HT-29 (cell line): Measurements from ENCODE around the gene OPN1MW2. TPM values are rescaled to one million over a fixed set of nuclear protein-coding genes. Genes with fewer than 3 reads are reported as not detected.
"Not testable (repeated sequence)": the region's sequence is repeated elsewhere in the genome, so short reads cannot be mapped to it uniquely, and the experiment has no call there.

Experiments
- DNase-seq: peaks from one replicate; pipeline ENCODE4 v3.0.0-alpha.2; 2015; ENCODE audit warnings: low spot score
- total RNA-seq: library from RNA; depleted of rRNA; stranded (reverse); fragments of >200 nt; shearing (Covaris generic); gene quantifications from 2 replicates; pipeline ENCODE4 v1.2.3, GENCODE V29; 2014; rRNA removed

The OPN1MW2 gene
- total RNA-seq, result not detected in 2 replicates

DNA sequence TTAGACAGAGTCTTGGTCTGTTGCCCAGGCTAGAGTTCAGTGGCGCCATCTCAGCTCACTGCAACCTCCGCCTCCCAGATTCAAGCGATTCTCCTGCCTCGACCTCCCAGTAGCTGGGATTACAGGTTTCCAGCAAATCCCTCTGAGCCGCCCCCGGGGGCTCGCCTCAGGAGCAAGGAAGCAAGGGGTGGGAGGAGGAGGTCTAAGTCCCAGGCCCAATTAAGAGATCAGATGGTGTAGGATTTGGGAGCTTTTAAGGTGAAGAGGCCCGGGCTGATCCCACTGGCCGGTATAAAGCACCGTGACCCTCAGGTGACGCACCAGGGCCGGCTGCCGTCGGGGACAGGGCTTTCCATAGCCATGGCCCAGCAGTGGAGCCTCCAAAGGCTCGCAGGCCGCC is at the start of gene OPN1MW2:
TSS of gene OPN1MW2 (plus strand) at position 301 of the 400 bp plus-strand sequence. CDS start at position 361, 60 bp downstream.
- DNase-seq, result not testable (repeated sequence)

DNA sequence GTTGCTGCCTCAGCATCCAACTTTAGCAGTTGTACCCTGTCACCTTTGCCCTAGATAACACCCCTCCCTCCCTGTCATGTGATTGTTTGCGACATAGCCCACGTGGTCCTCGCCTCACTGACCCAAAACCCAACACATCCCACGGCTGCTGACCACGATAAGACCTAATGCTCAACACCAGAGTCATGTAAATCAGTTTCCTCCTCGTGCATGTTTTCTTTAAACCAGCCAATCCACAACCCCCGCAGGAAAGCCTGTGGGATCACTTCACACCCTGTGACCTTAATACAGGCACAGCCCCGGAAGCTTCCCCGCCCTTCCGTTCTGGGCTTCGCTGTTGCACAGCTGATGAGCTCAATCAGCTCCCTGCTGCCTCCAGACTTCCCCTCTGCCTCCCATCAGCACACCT is 47.0 kb upstream of the OPN1MW2 start:
- DNase-seq, result not testable (repeated sequence)

DNA sequence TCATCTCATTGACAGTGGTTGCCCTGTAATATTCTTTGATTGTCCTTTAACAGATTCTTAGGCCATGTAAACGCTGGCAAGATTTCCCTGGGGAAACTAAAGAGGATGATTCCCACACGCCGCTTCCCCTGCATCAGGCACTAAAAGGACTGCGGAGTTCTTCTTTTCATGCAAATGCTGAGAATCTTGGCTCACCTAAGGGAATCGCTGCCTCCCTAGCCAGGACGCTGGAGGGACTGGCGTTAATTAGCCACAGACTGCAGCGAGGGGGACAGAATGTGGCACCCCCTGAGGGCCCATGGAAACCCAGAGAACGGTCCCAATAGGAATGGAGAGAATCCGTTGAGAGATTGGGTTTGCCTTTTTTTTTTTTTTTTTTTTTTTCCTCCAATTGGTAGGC is 45.2 kb upstream of the OPN1MW2 start:
- not testable (repeated sequence) for DNase-seq

DNA sequence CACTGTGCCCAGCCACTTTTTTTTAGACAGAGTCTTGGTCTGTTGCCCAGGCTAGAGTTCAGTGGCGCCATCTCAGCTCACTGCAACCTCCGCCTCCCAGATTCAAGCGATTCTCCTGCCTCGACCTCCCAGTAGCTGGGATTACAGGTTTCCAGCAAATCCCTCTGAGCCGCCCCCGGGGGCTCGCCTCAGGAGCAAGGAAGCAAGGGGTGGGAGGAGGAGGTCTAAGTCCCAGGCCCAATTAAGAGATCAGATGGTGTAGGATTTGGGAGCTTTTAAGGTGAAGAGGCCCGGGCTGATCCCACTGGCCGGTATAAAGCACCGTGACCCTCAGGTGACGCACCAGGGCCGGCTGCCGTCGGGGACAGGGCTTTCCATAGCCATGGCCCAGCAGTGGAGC is 37.3 kb upstream of the OPN1MW2 start, which contains the start of gene OPN1MW:
TSS of gene OPN1MW (plus strand) at position 301 of the 400 bp plus-strand sequence. CDS start at position 383, 82 bp downstream.
- DNase-seq, result not testable (repeated sequence)

DNA sequence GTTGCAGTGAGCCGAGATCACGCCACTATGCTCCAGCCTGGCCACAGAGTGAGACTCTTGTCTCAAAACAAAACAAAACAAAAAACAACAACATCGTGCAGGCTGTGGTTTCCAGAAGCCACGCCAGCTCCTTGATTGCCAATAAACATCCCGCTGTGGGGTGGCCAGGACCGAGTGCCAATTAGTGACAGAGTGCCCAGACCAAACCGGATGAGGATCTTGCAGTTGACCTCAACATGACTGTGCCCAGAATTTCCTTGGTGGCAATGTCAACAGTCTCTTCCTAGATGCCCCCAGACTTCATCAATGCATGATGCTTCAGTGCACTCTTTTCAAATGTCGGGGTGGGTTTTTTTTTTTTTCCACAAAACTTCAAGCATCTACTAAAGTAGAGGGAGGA is 35.8 kb upstream of the OPN1MW2 start:
- DNase-seq, result not testable (repeated sequence)

DNA sequence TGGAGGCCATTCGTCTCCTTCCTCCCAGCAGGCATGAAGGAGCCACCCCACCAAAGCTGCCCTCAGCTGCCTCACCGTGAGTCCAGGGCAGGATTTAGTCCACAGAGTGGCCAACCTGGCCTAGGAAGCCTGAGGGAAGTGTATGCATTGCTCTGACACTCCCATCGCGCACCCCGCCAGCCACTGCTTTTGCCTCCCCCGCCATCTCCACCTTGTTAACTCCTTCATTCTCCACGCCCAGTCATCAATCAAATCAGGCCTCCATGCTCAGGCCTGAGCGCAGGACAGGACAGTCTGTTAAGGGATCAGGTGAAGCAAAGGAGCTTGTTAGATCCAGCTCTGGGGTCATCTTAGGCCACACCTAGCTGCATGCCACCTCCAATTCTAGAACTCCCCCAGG is 26.7 kb upstream of the OPN1MW2 start:
- not testable (repeated sequence) for DNase-seq

DNA sequence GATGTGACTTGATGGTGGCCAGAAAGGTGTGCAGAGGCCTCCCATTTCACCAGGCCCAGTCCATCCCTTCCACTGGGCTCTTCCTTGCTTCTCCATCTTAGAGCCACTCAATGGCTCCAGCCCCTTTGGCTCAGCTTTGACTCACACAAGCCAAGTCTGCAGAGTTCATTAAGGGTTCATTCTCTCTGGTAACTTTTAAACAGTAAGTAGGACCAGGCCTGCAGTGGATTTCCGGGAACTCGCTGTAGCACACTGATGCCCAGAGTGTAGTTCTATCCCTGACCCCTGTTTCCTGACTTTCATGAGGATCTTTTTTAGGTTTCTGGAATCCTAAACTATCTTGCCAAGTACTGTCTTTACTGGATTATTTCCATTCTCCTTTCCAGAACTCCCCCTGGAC is 25.2 kb upstream of the OPN1MW2 start:
- not testable (repeated sequence) for DNase-seq

DNA sequence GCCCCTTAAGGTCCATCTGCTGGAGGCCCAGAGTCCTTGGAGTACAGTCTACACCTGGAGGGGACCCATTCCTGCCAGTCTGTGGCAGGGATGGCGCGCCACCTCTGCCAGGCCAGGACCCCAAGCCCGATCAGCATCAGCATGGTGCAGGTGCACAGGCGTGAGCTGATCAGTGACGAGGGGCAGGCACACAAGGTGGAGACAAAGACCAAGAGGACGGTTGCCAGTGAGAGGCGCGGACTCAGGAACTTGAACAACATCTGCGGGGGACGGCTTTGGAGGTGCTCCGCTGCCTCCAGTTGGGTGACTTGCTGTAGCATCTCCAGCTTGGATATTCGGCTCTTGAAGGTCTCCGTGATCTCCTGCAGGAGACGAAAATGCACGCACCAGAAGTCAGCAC is 23.1 kb upstream of the OPN1MW2 start:
- not testable (repeated sequence) for DNase-seq

DNA sequence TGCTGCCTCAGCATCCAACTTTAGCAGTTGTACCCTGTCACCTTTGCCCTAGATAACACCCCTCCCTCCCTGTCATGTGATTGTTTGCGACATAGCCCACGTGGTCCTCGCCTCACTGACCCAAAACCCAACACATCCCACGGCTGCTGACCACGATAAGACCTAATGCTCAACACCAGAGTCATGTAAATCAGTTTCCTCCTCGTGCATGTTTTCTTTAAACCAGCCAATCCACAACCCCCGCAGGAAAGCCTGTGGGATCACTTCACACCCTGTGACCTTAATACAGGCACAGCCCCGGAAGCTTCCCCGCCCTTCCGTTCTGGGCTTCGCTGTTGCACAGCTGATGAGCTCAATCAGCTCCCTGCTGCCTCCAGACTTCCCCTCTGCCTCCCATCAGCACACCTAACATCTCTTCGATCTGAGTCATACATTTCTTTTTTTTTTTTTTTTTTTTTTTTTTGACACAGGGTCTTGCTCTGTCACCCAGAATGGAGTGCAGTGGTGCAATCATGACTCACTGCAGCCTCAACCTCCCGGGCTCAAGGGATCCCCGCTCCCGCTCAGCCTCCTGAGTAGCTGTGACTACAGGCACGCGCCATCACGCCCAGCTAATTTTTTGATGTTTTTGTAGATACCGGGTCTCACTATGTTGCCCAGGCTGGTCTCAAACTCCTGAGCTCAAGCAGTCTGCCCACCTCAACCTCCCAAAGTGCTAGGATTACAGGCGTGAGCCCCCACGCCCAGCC is 9.7 kb upstream of the OPN1MW2 start:
- not testable (repeated sequence) for DNase-seq

DNA sequence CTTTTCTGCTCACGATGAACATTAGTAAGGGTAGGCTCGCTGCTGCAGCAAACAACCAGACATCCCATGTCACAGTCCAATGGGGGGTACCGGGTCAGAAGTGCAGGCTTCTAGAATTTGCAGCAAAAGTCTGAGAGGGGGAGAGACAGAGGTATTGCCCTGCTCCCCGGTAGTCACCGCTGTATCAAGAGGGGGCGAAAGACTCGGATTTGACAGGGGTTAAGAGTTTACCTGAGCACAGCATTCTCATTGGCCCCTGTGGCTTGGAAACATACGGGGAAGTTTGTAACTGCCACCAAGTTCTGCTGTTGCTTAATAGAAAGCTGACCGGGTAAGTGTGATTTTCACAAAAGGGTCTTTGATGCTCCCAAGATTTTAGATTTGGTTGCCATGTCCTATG is 8.5 kb upstream of the OPN1MW2 start:
- DNase-seq, result not testable (repeated sequence)

DNA sequence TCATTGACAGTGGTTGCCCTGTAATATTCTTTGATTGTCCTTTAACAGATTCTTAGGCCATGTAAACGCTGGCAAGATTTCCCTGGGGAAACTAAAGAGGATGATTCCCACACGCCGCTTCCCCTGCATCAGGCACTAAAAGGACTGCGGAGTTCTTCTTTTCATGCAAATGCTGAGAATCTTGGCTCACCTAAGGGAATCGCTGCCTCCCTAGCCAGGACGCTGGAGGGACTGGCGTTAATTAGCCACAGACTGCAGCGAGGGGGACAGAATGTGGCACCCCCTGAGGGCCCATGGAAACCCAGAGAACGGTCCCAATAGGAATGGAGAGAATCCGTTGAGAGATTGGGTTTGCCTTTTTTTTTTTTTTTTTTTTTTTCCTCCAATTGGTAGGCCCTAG is 8.1 kb upstream of the OPN1MW2 start:
- DNase-seq, result not testable (repeated sequence)

DNA sequence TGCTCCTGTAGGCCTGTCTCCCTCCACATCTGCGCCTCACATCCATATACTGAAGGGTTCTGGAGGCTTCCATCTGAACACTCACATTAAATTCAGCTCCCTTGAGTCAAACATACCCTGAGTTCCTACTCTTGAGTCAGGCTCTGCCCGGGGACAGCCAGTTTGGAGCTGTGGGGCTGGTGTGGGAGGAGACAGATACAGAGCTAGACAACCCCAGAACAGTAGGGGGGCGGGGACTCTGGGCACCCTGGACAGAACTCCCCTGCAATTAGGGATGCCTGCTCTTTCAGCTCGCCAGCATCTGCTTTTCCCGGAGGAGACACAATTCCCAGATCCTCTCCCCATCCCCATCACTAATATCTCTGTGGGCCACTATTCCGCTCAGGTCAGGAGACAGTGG is 5.7 kb downstream of the OPN1MW2 start:
- DNase-seq, result not testable (repeated sequence)

DNA sequence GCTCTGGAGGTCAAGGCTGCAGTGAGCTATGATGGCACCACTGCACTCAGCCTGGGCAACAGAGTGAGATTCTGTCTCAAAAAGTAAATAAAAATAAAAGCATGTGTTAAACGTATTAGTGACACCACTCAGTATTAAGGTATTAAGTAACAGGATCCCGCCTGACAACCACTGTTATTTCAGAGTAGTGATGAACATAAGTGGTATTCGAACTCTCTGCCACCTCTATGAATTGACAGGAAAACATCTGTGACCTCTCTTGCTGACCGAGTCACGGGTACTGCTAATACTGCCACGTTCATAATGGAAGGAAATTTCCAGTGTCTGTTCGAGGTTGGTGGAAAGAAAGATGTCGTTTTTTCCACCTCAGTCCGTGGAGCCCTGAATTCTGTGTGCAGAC is 7.2 kb downstream of the OPN1MW2 start:
- DNase-seq, result not testable (repeated sequence)

DNA sequence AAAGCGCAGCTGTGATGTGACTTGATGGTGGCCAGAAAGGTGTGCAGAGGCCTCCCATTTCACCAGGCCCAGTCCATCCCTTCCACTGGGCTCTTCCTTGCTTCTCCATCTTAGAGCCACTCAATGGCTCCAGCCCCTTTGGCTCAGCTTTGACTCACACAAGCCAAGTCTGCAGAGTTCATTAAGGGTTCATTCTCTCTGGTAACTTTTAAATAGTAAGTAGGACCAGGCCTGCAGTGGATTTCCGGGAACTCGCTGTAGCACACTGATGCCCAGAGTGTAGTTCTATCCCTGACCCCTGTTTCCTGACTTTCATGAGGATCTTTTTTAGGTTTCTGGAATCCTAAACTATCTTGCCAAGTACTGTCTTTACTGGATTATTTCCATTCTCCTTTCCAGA is 11.9 kb downstream of the OPN1MW2 start:
- DNase-seq, result not testable (repeated sequence)

DNA sequence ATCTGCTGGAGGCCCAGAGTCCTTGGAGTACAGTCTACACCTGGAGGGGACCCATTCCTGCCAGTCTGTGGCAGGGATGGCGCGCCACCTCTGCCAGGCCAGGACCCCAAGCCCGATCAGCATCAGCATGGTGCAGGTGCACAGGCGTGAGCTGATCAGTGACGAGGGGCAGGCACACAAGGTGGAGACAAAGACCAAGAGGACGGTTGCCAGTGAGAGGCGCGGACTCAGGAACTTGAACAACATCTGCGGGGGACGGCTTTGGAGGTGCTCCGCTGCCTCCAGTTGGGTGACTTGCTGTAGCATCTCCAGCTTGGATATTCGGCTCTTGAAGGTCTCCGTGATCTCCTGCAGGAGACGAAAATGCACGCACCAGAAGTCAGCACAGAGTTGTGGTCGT is 14.1 kb downstream of the OPN1MW2 start:
- not testable (repeated sequence) for DNase-seq

DNA sequence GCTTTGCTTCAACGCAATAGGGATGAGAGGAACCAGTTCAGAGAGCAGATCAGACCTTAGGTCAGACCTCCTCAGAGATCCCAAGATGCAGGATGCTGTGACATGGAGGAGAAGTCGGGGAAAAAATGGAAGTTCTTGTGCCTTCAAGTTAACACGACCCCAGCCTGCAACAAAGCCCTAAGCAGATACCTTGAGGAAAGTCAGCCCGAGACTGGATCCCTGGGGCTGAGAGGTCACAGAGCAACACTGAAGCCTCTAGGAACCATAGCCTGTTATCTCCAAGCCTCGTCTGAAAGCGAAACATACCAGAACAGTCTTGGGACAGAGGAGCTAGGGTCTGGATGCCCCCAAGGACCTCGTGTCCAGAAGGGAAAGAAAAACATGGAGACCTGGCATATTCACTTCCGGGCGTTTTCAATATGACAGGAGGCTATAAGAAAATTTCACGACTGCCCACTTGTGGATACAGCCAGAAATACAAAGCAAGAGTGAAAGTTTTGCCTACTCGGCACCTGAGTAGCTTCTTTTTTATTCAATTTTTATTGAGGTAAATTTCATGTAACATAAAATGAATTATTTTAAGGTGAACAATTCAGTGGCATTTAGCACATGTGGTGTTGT is 19.5 kb downstream of the OPN1MW2 start:
- not testable (repeated sequence) for DNase-seq

DNA sequence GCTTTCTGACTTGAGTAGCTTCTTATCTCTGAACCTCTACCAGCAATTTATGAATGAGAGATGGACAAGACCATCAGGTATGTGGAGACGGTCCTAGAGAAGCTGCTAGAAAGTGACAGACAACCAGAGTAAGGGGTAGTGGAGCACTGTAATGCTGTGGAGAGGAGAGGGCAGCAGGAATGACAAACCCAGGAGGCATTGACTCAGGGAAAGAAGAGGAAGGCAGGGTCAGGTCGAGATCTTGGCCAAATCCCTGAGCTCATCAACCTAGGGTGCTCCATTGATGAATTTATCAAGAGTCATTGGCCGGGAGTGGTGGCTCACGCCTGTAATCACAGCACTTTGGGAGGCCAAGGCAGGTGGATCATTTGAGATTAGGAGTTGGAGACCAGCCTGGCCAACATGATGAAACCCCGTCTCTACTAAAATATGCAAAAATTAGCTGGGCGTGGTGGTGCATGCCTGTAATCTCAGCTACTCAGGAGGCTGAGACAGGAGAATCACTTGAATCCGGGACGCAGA is 20.5 kb downstream of the OPN1MW2 start:
- not testable (repeated sequence) for DNase-seq

DNA sequence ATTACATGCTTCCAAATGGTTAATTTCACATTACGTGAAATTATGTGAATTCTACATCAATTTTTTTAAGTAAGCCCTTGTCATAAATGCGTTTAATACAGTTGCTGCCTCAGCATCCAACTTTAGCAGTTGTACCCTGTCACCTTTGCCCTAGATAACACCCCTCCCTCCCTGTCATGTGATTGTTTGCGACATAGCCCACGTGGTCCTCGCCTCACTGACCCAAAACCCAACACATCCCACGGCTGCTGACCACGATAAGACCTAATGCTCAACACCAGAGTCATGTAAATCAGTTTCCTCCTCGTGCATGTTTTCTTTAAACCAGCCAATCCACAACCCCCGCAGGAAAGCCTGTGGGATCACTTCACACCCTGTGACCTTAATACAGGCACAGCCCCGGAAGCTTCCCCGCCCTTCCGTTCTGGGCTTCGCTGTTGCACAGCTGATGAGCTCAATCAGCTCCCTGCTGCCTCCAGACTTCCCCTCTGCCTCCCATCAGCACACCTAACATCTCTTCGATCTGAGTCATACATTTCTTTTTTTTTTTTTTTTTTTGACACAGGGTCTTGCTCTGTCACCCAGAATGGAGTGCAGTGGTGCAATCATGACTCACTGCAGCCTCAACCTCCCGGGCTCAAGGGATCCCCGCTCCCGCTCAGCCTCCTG is 28.0 kb downstream of the OPN1MW2 start:
- DNase-seq, result not testable (repeated sequence)

DNA sequence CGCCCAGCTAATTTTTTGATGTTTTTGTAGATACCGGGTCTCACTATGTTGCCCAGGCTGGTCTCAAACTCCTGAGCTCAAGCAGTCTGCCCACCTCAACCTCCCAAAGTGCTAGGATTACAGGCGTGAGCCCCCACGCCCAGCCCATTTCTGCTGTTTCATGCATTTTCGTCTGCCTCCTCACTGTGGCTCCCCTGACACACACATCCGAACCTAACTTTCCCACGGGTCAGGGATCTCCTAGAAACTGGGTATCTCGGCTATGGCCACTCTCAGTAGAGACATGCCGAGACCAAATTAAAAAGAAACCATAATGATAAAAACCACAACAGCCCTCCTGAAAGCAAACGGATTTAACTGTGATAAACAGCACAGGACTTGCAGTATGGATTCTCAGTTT is 28.5 kb downstream of the OPN1MW2 start:
- DNase-seq, result not testable (repeated sequence)

DNA sequence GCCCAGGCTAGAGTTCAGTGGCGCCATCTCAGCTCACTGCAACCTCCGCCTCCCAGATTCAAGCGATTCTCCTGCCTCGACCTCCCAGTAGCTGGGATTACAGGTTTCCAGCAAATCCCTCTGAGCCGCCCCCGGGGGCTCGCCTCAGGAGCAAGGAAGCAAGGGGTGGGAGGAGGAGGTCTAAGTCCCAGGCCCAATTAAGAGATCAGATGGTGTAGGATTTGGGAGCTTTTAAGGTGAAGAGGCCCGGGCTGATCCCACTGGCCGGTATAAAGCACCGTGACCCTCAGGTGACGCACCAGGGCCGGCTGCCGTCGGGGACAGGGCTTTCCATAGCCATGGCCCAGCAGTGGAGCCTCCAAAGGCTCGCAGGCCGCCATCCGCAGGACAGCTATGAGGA is 37.7 kb downstream of the OPN1MW2 start, which contains the start of gene OPN1MW3:
TSS of gene OPN1MW3 (plus strand) at position 301 of the 400 bp plus-strand sequence. CDS start at position 339, 38 bp downstream.
- not testable (repeated sequence) for DNase-seq

DNA sequence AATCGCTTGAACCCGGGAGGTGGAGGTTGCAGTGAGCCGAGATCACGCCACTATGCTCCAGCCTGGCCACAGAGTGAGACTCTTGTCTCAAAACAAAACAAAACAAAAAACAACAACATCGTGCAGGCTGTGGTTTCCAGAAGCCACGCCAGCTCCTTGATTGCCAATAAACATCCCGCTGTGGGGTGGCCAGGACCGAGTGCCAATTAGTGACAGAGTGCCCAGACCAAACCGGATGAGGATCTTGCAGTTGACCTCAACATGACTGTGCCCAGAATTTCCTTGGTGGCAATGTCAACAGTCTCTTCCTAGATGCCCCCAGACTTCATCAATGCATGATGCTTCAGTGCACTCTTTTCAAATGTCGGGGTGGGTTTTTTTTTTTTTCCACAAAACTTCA is 39.2 kb downstream of the OPN1MW2 start:
- not testable (repeated sequence) for DNase-seq

DNA sequence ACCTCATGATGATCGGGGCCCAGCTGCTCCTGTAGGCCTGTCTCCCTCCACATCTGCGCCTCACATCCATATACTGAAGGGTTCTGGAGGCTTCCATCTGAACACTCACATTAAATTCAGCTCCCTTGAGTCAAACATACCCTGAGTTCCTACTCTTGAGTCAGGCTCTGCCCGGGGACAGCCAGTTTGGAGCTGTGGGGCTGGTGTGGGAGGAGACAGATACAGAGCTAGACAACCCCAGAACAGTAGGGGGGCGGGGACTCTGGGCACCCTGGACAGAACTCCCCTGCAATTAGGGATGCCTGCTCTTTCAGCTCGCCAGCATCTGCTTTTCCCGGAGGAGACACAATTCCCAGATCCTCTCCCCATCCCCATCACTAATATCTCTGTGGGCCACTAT is 43.5 kb downstream of the OPN1MW2 start:
- DNase-seq, result not testable (repeated sequence)
